NCI-H524 treated with DMSO at 0.1 percent for 48 hours (cell line): ENCODE data around the gene CEACAM7.
"Not testable (repeated sequence)": the region's sequence is repeated elsewhere in the genome, so short reads cannot be mapped to it uniquely, and the experiment has no call there.

Experiments used
- DNase-seq: peaks from one replicate; lab custom pipeline; 2025; lab: John Stamatoyannopoulos, UW

Gene CEACAM7

GRCh38 chr19:41688098-41688497 lies at the start of gene CEACAM7:
CEACAM7 (minus strand) TSS chr19:41688270; CDS start chr19:41688165, 105 bp downstream.
- no peak for DNase-seq

DNA sequence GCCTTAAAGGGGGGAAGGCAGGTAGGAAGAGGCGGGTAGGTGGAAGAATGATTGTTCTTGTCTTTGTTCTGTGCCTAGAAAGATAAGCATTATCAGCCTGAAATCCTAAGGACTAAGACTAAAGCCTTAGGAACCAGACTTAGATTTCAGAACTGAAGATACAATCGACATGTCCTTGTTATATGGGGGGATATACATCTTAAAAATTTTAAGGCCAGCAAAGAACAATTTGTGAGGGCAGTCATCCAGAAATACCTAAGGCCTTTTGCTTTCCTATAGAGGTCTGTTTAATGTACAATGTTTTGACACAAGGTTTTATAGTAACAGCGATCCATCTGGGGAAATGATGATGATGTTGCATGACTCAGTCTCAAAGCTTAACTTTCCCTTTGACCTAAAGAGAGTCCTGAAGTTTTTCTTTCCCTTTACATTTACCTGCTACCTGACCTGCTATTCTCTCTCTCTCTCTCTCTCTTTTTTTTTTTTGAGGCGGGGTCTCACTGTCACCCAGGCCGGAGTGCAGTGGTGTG lies 47.1 kb upstream of the CEACAM7 start:
- DNase-seq, result no peak

- DNase-seq, result no peak
Observed at GRCh38 chr19:41734585-41734984, 46.5 kb upstream of the CEACAM7 start.

- no peak for DNase-seq
Observed at GRCh38 chr19:41734156-41734555, 46.1 kb upstream of the CEACAM7 start.

DNA sequence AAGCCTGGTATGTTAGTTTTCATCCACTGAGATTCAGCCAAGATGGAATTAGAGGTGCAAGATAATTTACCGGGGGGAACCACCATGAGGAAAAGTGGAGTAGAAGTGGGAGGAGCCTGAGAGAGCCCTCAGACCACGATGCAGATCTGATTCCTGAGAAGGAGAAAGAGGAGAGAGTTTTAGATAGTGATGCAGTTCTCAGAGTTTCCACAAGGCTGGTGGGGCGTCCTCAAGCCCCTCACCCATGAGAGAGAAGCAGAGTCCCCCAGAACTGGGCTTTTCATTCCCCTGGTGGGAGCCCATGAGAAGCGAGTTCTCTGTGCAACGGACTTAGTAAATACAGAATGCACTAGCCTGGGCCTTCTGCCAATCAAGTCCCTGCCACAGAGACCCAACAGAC lies 38.4 kb upstream of the CEACAM7 start:
- no peak for DNase-seq

DNA sequence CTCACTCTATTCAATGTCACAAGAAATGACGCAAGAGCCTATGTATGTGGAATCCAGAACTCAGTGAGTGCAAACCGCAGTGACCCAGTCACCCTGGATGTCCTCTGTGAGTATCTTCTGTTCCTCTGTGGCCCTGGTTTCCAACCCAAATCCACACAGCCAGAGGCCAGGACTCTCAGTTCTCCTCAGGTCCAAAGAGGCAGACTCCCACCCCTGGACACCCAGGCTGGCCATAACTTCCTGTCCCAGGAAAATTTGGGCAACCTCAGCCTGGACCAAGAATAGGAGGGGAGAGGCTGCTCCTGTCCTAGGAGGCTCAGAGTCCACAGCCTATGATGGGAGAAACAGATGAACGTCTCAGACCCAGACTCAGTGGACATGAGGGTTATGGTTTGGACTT lies 32.0 kb upstream of the CEACAM7 start:
- DNase-seq, result no peak

DNA sequence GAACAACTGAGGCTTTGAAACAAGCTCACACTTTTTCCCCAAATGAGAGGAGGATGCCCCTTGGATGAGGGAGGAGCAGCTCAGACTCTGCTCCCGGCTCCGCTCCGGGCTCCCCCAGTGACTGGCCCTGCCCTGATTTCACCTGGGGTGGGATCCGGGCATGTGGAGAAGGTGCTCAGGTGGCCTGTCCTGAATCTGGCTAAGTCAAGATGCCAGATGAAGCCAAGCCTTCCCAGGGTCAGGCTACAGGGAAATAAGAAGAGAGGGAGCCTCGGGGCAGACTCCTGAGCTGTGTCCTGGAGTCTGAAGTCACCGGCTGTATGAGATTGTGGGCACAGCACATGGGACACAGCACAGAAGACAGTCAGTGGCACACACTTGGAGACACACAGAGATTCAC lies 30.7 kb upstream of the CEACAM7 start:
- no peak for DNase-seq

DNA sequence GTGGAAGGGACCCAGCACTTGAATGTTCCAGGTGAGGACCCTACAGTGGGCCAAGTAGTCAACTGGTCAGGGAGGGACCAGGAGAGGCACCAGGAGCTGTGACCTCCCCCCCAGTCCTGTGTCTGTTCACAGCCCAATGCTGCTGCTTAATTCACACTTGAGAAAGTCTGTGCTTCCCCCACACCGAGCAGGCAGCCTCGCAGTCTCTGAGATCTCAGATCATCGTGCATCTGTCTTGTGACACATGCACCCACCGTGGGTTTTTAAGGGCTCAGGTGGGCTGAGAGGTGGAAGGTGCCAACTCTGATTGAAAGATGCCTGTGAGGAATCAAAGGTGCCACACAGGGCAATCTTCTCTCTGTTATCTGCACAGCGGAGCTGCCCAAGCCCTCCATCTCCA lies 26.5 kb upstream of the CEACAM7 start:
- DNase-seq, result no peak

DNA sequence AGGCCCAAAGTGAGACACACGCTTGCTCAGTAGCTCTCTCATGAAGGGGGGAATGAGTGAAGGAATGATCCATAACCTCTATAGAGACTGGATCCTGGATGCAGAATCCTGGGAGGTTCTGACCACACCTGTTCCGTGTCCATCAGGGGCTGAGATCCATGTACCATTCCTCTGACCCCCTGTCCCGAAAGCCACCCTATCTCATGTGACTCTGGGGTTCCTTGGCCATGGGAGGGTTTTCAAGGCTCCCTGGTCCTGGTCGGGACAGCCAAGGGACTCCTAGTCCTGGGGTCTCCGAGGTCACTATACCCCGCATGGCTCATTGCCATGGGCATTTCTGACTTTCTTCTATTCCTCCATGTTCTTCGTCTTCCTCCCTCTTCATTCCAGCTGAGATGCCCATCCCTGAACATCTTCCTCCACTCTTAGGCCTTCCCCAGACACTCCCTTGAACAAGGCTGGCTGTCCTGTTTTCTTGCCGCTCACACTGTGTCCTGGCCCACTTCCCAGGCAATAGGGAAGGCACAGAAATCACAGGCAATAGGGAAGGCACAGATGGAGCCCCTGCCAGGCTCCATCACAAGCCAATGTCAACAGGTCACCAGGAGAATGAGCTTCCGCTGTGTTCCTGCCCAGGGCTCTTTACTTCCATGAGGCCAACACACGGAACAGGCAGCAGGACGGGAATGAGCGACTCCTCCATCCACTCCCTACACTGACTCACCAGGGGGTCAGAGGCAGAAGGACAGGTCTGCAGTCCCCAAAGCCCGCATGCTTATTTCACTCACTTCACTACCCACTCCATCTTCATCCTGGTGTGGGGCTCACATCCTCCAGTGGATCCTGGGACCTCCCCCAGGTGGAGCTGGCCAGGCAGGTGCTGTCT lies 23.5 kb upstream of the CEACAM7 start:
- DNase-seq, result no peak

DNA sequence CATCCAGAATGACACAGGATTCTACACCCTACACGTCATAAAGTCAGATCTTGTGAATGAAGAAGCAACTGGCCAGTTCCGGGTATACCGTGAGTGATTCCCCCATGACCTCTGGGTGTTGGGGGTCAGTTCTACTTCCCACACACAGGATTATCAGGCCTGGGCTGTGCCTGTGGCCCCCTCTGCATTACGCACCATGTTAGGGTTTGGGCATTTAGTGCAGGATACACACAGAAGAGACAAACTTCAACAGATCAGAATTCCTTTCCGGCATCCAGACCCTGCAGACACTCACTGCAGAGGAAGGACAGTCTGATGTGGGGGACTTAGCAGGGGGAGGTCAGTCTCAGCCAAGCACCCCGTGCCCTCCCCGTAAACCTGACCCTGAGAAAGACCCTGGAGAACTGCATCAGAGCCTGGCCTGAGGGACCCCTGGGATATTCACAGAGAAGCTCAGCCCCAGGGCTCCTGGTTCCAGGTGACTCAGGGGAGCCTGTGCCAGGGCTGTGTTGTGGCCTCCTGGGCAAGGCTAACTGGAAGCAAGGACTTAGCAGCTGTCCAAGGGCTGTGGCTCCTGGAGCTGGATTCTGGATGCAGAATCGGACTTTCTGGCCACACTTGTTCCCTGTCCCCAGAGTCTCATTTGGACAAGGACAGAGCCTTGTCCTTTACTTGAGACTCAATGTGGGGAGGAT lies 22.0 kb upstream of the CEACAM7 start:
- no peak for DNase-seq

GRCh38 chr19:41709516-41709915 lies 21.4 kb upstream of the CEACAM7 start:
- DNase-seq, result not testable (repeated sequence)

- DNase-seq, result no peak
Observed at GRCh38 chr19:41708481-41708880, 20.4 kb upstream of the CEACAM7 start, which contains the start of gene CEACAM5. CEACAM5 (plus strand) TSS chr19:41708626; CDS start chr19:41708732, 106 bp downstream.

DNA sequence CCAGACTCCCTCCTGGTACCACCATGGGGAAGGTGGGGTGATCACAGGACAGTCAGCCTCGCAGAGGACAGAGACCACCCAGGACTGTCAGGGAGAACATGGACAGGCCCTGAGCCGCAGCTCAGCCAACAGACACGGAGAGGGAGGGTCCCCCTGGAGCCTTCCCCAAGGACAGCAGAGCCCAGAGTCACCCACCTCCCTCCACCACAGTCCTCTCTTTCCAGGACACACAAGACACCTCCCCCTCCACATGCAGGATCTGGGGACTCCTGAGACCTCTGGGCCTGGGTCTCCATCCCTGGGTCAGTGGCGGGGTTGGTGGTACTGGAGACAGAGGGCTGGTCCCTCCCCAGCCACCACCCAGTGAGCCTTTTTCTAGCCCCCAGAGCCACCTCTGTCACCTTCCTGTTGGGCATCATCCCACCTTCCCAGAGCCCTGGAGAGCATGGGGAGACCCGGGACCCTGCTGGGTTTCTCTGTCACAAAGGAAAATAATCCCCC lies 19.9 kb upstream of the CEACAM7 start:
- no peak for DNase-seq

GRCh38 chr19:41707502-41707812 lies 19.4 kb upstream of the CEACAM7 start:
- no peak for DNase-seq

- DNase-seq, result no peak
Observed at GRCh38 chr19:41706741-41707501, 18.9 kb upstream of the CEACAM7 start.

- no peak for DNase-seq
Observed at GRCh38 chr19:41705393-41706174, 17.5 kb upstream of the CEACAM7 start.

DNA sequence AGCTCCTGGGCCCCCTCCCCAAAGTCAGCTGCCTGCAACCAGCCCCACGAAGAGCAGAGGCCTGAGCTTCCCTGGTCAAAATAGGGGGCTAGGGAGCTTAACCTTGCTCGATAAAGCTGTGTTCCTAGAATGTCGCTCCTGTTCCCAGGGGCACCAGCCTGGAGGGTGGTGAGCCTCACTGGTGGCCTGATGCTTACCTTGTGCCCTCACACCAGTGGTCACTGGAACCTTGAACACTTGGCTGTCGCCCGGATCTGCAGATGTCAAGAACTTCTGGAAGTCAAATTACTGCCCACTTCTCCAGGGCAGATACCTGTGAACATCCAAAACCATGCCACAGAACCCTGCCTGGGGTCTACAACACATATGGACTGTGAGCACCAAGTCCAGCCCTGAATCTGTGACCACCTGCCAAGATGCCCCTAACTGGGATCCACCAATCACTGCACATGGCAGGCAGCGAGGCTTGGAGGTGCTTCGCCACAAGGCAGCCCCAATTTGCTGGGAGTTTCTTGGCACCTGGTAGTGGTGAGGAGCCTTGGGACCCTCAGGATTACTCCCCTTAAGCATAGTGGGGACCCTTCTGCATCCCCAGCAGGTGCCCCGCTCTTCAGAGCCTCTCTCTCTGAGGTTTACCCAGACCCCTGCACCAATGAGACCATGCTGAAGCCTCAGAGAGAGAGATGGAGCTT lies 15.7 kb upstream of the CEACAM7 start:
- no peak for DNase-seq

- no peak for DNase-seq
Observed at GRCh38 chr19:41702171-41702651, 14.1 kb upstream of the CEACAM7 start.

GRCh38 chr19:41701401-41702075 lies 13.5 kb upstream of the CEACAM7 start:
- DNase-seq, result no peak
